ENCODE results near the gene MEAF6.

The MEAF6 gene

GRCh38 chr1:37471345-37472231 is 43.0 kb downstream of the MEAF6 start:
- Histone ChIP-seq H3K4me2 (ENCODE audit: low read length) (no peak overlapping the region), H3K36me3 (ENCODE audit: control insufficient read depth, insufficient read depth, low read length) (no peaks in the 10 kb centered on the region), H3K79me2 (no peaks in the 10 kb centered on the region), H2AFZ (no peak overlapping the region), H3K27me3 (ENCODE audit: control insufficient read depth, insufficient read depth, low read length) (no peaks in the 10 kb centered on the region), H3K27ac (peak overlapping the region; percentile 19), H3K9me3 (ENCODE audit: control insufficient read depth, low read length) (no peaks in the 10 kb centered on the region), H3K4me3 (ENCODE audit: low read depth, low read length) (no peak overlapping the region), H3K9ac (no peak overlapping the region), H3K4me1 (no peaks in the 10 kb centered on the region)
- TF ChIP-seq, protein P1, sequence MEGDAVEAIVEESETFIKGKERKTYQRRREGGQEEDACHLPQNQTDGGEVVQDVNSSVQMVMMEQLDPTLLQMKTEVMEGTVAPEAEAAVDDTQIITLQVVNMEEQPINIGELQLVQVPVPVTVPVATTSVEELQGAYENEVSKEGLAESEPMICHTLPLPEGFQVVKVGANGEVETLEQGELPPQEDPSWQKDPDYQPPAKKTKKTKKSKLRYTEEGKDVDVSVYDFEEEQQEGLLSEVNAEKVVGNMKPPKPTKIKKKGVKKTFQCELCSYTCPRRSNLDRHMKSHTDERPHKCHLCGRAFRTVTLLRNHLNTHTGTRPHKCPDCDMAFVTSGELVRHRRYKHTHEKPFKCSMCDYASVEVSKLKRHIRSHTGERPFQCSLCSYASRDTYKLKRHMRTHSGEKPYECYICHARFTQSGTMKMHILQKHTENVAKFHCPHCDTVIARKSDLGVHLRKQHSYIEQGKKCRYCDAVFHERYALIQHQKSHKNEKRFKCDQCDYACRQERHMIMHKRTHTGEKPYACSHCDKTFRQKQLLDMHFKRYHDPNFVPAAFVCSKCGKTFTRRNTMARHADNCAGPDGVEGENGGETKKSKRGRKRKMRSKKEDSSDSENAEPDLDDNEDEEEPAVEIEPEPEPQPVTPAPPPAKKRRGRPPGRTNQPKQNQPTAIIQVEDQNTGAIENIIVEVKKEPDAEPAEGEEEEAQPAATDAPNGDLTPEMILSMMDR (IDR thresholded peaks at IDR 0.05), result no peak

DNA sequence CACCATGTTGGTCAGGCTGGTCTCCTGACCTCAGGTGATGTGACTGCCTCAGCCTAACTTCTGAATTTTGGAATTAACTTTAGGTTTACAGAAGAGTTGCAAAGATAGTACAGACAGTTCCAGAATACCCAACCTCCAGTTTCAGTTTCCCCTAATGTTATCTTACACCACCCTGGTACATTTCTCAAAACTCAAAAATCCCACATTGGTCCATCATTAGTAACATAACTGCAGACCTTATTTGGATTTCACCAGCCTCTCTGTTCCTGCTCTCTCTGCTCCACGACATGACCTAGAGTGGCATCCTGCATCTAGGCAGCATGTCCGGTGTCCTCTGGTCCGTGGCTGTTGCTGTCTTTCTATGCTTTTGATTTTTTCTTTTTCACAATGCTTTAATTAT is 45.2 kb downstream of the MEAF6 start:
- H3K27ac ChIP-seq, result no peak overlapping the region

GRCh38 chr1:37468037-37468436 is 46.5 kb downstream of the MEAF6 start:
- H3K4me1 ChIP-seq, result no peaks in the 10 kb centered on the region
- H3K79me2 ChIP-seq, result no peaks in the 10 kb centered on the region
- no peak overlapping the region for H2AFZ ChIP-seq
- no peak overlapping the region for H3K4me2 ChIP-seq (ENCODE audit: low read length)
- no peaks in the 10 kb centered on the region for H3K36me3 ChIP-seq (ENCODE audit: control insufficient read depth, insufficient read depth, low read length)
- no peak overlapping the region for H3K4me3 ChIP-seq (ENCODE audit: low read depth, low read length)
- no peaks in the 10 kb centered on the region for H3K9me3 ChIP-seq (ENCODE audit: control insufficient read depth, low read length)
- H3K9ac ChIP-seq, result no peak overlapping the region
- H3K27ac ChIP-seq, result no peak overlapping the region
- TF ChIP-seq, protein P1 (IDR thresholded peaks at IDR 0.05), result no peak
- H3K27me3 ChIP-seq (ENCODE audit: control insufficient read depth, insufficient read depth, low read length), result no peaks in the 10 kb centered on the region

More for the DNA sequence above, 45.2 kb downstream of the MEAF6 start:
- TF ChIP-seq, protein P1 (IDR thresholded peaks at IDR 0.05), result no peak
- no peaks in the 10 kb centered on the region for H3K9me3 ChIP-seq (ENCODE audit: control insufficient read depth, low read length)
- H3K79me2 ChIP-seq, result no peaks in the 10 kb centered on the region
- no peak overlapping the region for H3K4me3 ChIP-seq (ENCODE audit: low read depth, low read length)
- no peak overlapping the region for H3K4me2 ChIP-seq (ENCODE audit: low read length)
- no peaks in the 10 kb centered on the region for H3K27me3 ChIP-seq (ENCODE audit: control insufficient read depth, insufficient read depth, low read length)
- no peaks in the 10 kb centered on the region for H3K4me1 ChIP-seq
- no peak overlapping the region for H3K9ac ChIP-seq
- no peaks in the 10 kb centered on the region for H3K36me3 ChIP-seq (ENCODE audit: control insufficient read depth, insufficient read depth, low read length)
- no peak overlapping the region for H2AFZ ChIP-seq

DNA sequence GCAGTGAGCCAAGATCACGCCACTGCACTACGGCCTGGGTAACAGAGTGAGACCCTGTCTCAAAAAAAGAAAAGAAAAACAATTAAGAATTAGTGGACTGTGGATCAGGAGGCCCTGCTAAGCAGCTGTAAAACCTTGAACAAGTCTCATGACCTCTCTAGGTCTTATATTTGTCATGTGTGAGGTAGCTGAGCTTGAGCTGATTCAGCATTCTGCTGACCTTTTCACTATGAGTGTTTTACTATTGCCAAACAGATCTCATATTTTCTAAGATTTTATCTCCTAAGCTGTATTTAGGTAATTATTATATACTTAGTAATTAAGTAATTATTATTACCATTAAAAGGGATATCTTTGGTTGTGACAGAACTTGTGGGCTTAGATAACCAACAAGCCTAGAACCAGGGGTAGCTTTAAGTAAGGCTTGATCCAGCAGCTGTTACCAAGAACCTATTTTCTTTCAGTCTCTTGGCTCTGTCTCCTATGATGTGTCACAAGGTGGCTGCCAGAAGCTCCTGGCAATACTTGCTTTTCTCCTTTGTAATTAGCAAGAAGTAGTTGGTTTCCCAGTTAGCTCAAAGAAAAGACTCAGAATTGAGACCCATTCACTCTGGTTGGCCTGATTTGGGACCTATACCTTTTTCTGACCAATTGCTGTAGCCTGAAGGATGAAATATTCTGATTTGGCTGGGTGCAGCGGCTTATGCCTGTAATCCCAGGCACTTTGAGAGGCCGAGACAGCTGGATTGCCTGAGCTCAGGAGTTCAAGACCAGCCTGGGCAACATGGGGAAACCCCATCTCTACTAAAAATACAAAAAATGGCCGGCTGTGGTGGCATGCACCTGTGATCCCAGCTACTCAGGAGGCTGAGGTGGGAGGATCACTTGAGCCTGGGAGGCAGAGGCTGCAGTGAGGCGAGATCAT is 48.7 kb downstream of the MEAF6 start:
- Histone ChIP-seq H3K9ac (no peak overlapping the region), H3K4me3 (ENCODE audit: low read depth, low read length) (no peak overlapping the region), H3K36me3 (ENCODE audit: control insufficient read depth, insufficient read depth, low read length) (no peaks in the 10 kb centered on the region), H2AFZ (no peak overlapping the region), H3K4me1 (no peaks in the 10 kb centered on the region), H3K79me2 (no peaks in the 10 kb centered on the region), H3K9me3 (ENCODE audit: control insufficient read depth, low read length) (no peaks in the 10 kb centered on the region), H3K27ac (no peak overlapping the region), H3K27me3 (ENCODE audit: control insufficient read depth, insufficient read depth, low read length) (no peaks in the 10 kb centered on the region), H3K4me2 (ENCODE audit: low read length) (no peak overlapping the region)
- TF ChIP-seq, protein P1 (IDR thresholded peaks at IDR 0.05), result no peak
